Lower leg skin (tissue), 4 donors: ENCODE data around the gene BLTP1. TPM values are rescaled to one million over a fixed set of nuclear protein-coding genes. Genes with fewer than 3 reads are reported as not detected.

Experiments
- DNase-seq, 2 donors: peaks; one replicate each; pipeline ENCODE4 v3.0.0-alpha.2; 2019; ENCODE audit warnings: low spot score in 2 of 2
- H3K4me3 ChIP-seq: fragments of 200-600 bp; sonication (generic); 2 replicates; pipeline ENCODE4 v1.5.1; 2017; ENCODE audit warnings: mild to moderate bottlenecking, low read depth; ENCODE audit not compliant: poor library complexity, severe bottlenecking
- POLR2A ChIP-seq, 2 donors: fragments of 450-650 bp; IDR thresholded peaks; one replicate each; pipeline ENCODE4 v1.6.1; 2016 to 2017; ENCODE audit warnings: antibody characterized with exemption in 2 of 2, mild to moderate bottlenecking in 1 of 2, moderate library complexity in 1 of 2
- WGBS, 2 donors: methylation state at CpG; one replicate each; pipeline ENCODE4 v1.1.5; 2018; 5-methylcytosine and 5-hydroxymethylcytosine counted together
- intact Hi-C: fragments of 100-400 bp; cut with DNase I; formaldehyde crosslinking; loops from one replicate; pipeline ENCODE4 v1.15.0; 2023; ENCODE audit warnings: low total_unique reads
- total RNA-seq, 4 donors: library from RNA; depleted of rRNA; stranded (reverse); fragments of >200 nt; gene quantifications; one replicate each; pipeline ENCODE4 v1.1.0, GENCODE V29; 2016
- TF ChIP-seq, protein P1 (sequence below), 3 donors: fragments of 450-650 bp; IDR thresholded peaks; one replicate each; pipeline ENCODE4 v1.5.1; 2016; ENCODE audit warnings: antibody characterized with exemption in 3 of 3, mild to moderate bottlenecking in 3 of 3, moderate library complexity in 2 of 3

Gene BLTP1
- total RNA-seq, 4 donors from 2014 or later = 56.6 to 92.5 (median 72.8) TPM

DNA sequence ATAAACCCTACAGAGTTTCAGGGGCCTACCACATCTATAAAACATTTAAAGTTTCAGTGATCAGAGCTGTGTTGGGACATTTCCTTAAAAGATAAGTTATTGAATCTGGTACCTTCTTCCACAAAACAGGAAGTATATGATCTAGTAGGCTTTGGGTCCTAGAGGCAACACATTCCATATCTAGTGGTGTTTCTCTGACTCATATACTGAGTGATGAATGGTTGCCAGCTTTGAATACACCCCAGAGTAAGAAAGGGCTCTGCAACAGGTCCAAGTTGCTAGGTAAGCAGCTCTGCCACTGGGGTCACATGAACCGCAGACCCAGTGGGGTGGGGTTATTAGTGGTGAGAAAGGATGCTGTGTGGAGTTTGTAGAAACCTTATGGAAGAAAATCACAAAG lies 32.4 kb upstream of the BLTP1 start:
- no peak overlapping the region for H3K4me3 ChIP-seq
- intact Hi-C loops = no loop called here
- no peak for DNase-seq
- WGBS, 2 donors = 93 to 100% methylated on average over 1 of the region's 1 CpG
- TF ChIP-seq, protein P1, sequence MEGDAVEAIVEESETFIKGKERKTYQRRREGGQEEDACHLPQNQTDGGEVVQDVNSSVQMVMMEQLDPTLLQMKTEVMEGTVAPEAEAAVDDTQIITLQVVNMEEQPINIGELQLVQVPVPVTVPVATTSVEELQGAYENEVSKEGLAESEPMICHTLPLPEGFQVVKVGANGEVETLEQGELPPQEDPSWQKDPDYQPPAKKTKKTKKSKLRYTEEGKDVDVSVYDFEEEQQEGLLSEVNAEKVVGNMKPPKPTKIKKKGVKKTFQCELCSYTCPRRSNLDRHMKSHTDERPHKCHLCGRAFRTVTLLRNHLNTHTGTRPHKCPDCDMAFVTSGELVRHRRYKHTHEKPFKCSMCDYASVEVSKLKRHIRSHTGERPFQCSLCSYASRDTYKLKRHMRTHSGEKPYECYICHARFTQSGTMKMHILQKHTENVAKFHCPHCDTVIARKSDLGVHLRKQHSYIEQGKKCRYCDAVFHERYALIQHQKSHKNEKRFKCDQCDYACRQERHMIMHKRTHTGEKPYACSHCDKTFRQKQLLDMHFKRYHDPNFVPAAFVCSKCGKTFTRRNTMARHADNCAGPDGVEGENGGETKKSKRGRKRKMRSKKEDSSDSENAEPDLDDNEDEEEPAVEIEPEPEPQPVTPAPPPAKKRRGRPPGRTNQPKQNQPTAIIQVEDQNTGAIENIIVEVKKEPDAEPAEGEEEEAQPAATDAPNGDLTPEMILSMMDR (IDR thresholded peaks at IDR 0.05) = no peak
- TF ChIP-seq POLR2A (IDR thresholded peaks at IDR 0.05) = no peak

DNA sequence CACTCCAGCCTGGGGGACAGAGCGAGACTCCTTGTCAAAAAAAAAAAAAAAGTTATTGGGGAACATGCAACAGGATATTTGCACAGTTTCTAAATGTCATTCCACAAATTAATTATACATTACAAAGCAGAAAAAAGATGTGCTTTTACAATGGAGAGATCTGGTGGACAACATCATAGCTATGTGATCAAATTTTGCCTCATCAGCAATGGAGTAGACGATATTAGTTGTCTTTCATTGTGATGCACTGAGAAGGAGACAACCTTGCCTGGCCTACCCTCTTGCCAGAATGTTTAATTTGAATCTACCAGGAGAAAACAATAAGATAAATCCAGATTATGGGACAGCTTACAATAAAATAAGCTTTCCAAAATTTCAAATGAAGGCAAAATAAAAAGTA lies 30.5 kb upstream of the BLTP1 start:
- TF ChIP-seq, protein P1 (IDR thresholded peaks at IDR 0.05) = no peak
- TF ChIP-seq POLR2A (IDR thresholded peaks at IDR 0.05) = no peak
- intact Hi-C loops = no loop called here
- 93 to 96% methylated on average over 2 of the region's 2 CpGs for WGBS, 2 donors
- no peak for DNase-seq
- no peak overlapping the region for H3K4me3 ChIP-seq

DNA sequence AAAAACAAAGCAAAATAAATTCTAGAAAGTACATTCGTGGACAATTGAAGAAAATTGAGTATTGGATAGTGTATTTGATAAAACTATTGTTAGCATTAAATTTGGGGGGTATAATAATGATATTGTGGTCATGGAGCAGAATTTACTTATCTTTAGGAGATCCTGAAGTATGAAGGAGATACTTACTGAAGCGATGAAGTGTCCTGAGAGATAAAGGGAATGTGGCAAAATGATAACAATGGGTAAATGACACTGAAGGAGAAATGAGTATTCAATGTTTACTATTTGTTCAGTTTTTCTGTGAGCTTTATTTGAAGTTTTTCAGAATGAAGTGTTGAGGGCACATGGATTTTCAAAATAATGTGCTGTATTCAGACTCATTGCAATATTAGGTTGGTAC lies 30.0 kb upstream of the BLTP1 start:
- H3K4me3 ChIP-seq = no peak overlapping the region
- DNase-seq = no peak
- TF ChIP-seq, protein P1 (IDR thresholded peaks at IDR 0.05) = no peak
- TF ChIP-seq POLR2A (IDR thresholded peaks at IDR 0.05) = no peak
- 78 to 82% methylated on average over 2 of the region's 2 CpGs for WGBS, 2 donors
- intact Hi-C loops = no loop called here

DNA sequence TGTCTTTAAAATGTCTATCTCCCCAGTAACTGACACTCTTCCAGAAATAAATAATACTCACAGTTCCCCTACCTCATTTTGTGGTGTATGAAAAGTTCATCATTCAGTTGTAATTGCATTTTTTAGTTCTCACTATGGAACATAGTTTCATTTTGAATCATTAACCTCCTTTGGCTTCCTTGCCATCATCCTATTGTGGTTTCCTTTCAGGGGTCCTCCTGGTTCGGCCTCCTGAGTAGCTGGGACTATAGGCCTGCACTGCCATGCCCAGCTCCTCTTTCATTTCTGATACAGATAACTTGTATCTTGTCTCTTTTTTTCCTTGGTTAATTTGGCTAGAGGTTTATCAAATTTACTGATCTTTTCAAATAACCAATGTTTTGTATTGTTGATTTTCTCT lies 23.1 kb upstream of the BLTP1 start:
- 76 to 84% methylated on average over 1 of the region's 1 CpG for WGBS, 2 donors
- no peak overlapping the region for H3K4me3 ChIP-seq
- no peak for DNase-seq
- intact Hi-C loops = no loop called here
- TF ChIP-seq, protein P1 (IDR thresholded peaks at IDR 0.05) = no peak
- no peak for TF ChIP-seq POLR2A (IDR thresholded peaks at IDR 0.05)

DNA sequence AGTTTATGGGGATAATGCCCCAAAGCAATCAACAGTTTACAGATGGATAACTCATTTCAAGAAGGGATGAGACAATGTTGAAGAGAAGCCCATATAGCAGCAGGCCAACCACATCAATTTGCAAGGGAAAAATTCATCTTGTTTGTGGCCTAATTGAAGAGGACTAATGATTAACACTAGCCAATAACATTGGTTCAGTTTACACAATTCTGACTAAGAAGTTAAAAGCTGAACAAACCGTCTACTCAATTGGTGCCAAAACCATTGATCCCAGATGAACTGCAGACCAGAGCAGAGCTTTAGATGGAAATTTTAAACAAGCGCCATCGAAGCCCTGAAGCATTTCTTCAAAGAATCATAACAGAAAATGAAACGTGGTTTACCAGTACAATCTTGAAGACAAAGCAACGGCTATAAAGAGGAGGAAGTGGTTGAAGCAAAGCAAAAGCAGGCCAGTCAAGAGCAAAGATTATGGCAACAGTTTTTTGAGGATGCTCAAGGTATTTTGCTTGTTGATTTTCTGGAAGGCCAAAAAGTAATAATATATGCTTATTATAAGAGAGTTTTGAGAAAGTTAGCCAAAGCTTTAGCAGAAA lies 20.5 kb upstream of the BLTP1 start:
- 74 to 75% methylated on average over 5 of the region's 5 CpGs for WGBS, 2 donors
- no peak for TF ChIP-seq POLR2A (IDR thresholded peaks at IDR 0.05)
- TF ChIP-seq, protein P1 (IDR thresholded peaks at IDR 0.05) = no peak
- intact Hi-C loops = no loop called here

DNA sequence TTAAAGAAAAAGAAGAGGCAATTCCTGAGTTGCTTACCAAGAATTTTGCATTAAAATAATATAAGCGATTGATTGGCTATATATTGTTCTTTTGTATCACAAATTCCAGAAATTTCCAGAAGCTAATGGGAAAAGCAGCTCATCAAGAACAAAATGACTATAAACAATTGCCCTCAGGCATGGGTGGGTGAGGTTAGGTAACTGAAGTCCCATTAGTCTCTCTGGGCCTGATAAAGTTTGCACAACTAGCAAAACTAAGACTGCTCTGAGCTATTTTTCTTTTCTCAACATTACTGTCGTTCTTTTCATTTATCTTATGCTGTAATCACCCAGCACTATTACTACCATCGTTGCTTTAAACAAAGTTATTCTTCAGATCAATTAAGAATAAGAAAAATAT lies 19.2 kb upstream of the BLTP1 start:
- DNase-seq = no peak
- WGBS, 2 donors = 61 to 62% methylated on average over 3 of the region's 3 CpGs
- intact Hi-C loops = no loop called here
- no peak overlapping the region for H3K4me3 ChIP-seq
- TF ChIP-seq, protein P1 (IDR thresholded peaks at IDR 0.05) = no peak
- TF ChIP-seq POLR2A (IDR thresholded peaks at IDR 0.05) = no peak

More for the DNA sequence above, 20.5 kb upstream of the BLTP1 start:
- no peak overlapping the region for H3K4me3 ChIP-seq
- DNase-seq = no peak
